ENCODE results near the gene HEXA. TPM values are rescaled to one million over a fixed set of nuclear protein-coding genes. Genes with fewer than 3 reads are reported as not detected.

The HEXA gene
- polyA plus RNA-seq, 2 donors, result 22.8 to 24.2 TPM

Other genes with a start within 250 kb of the HEXA start
- gene GRAMD2A, start 178.2 kb downstream of the HEXA start, polyA plus RNA-seq, result 1 to 10 TPM; 1.1 to 1.6 TPM
- gene PKM, start 144.8 kb downstream of the HEXA start, polyA plus RNA-seq, result 100 to 1,000 TPM; 235 to 528 TPM
- 10 to 100 TPM; 28.4 to 52.3 TPM for gene PARP6, start 103.5 kb downstream of the HEXA start, polyA plus RNA-seq
- 1 to 10 TPM; 1.0 to 1.4 TPM for gene CELF6, start 55.9 kb downstream of the HEXA start, polyA plus RNA-seq
- gene TMEM202, start 22.3 kb upstream of the HEXA start, polyA plus RNA-seq, result not detected
- gene ARIH1, start 98.3 kb upstream of the HEXA start, polyA plus RNA-seq, result 10 to 100 TPM; 17.5 to 17.6 TPM

Data from esophagus (tissue), 2 donors.